GM21390 (cell line): Measurements from ENCODE around the gene TOPBP1.
A peak's percentile ranks its signal among the peaks of the same experiment; 100 is the strongest.
"Not testable (repeated sequence)": the region's sequence is repeated elsewhere in the genome, so short reads cannot be mapped to it uniquely, and the experiment has no call there.

Experiments
- ATAC-seq: cut with Tn5 transposase; IDR thresholded peaks from one replicate; pipeline ENCODE4 v1.9.1; 2021; ENCODE audit not compliant: unreplicated experiment

TOPBP1 gene

GRCh38 chr3:133573054-133573628 is 88.6 kb downstream of the TOPBP1 start:
- ATAC-seq = peak; percentile 71

- ATAC-seq = peak; percentile 29
Observed at GRCh38 chr3:133572158-133573053, 89.3 kb downstream of the TOPBP1 start.

- no peak for ATAC-seq
Observed at GRCh38 chr3:133570937-133571320, 90.8 kb downstream of the TOPBP1 start.

- ATAC-seq = no peak
Observed at GRCh38 chr3:133570139-133570936, 91.4 kb downstream of the TOPBP1 start.

GRCh38 chr3:133568294-133569014 is 93.3 kb downstream of the TOPBP1 start:
- no peak for ATAC-seq

- ATAC-seq = no peak
Observed at GRCh38 chr3:133563816-133564215, 97.9 kb downstream of the TOPBP1 start.

- ATAC-seq = no peak
Observed at GRCh38 chr3:133563186-133563591, 98.6 kb downstream of the TOPBP1 start.

GRCh38 chr3:133562376-133562775 is 99.4 kb downstream of the TOPBP1 start:
- ATAC-seq = peak; percentile 40

GRCh38 chr3:133561679-133562078 is 100.1 kb downstream of the TOPBP1 start:
- ATAC-seq = no peak

- not testable (repeated sequence) for ATAC-seq
Observed at GRCh38 chr3:133551589-133551988, 110.2 kb downstream of the TOPBP1 start.
